NAMALWA (cell line): ENCODE results near the gene CNOT3.
A peak's percentile ranks its signal among the peaks of the same experiment; 100 is the strongest.

Source experiments
- DNase-seq: peaks from one replicate; pipeline ENCODE4 v3.0.0-alpha.2; 2015; ENCODE audit warnings: low spot score

Gene CNOT3

DNA sequence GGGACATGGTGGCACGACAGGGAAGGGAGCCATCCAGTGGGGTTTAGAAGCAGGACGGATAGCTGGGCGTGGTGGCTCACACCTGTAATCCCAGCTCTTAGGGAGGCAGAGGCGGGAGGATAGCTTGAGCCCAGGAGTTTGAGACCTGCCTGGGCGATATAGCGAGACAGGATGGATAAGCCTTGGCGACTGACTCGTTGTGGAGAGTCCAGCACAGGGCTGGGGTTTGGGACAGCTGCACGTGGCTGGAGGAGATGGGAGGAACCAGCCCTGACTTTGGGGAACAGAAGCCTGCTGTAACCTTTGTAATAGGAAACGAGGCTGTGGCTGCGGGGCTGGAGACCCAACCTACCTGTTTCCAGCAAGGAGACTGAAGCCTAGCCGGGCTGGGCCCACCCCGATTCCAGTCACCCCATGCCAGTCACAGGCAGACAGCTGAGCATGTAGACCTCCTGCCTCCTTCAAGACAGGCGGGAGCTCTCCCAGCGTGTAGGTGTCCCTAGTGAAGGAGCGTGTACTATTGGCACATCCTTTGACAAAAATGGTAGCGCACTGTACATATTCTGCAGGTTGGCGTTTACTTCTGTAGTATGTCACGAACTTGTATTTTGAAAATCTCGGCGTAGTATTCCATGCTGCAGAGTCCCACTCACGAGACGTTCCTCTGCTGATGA, 13.9 kb downstream of the CNOT3 start:
- no peak for DNase-seq

DNA sequence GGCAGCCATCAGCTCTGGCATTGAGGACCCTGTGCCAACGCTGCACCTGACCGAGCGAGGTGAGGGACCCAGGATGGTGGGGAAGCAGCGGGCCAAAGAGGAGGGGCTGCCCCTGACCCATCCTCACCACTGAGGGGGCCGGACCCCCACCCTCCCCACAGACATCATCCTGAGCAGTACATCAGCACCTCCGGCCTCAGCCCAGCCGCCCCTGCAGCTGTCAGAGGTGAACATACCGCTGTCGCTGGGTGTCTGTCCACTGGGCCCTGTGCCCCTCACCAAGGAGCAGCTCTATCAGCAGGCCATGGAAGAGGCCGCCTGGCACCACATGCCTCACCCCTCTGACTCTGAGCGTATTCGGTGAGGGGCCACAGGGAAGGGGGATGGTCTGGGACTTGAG, 14.7 kb downstream of the CNOT3 start:
- no peak for DNase-seq

DNA sequence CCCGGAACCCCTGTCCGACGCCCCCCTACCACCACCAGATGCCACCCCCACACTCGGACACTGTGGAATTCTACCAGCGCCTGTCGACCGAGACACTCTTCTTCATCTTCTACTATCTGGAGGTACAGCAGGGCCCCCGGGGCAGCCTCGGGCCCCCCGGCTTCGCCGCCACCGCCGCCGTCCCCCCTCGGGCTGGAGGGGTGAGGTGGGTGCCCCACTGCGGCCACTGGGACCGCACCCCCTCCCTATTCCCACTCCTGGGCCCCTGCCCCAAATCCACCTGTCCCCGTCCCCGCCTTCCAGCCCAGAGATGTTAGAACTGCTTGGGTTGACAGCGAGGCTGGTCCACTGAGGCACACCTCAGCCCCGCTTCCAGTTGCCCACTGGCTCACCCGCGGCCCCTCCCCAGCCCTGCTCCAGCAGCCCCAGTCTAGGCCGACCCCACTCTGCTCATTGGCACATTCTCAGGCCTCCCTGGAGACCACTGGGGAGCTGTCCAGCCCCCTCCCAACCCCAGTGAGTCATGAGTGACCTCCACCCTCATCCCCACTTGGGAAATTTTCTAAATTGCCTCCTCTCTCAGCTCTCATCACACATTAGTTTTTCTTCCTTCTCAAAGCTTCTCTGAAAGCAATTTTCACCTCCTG, 15.4 kb downstream of the CNOT3 start:
- no peak for DNase-seq

DNA sequence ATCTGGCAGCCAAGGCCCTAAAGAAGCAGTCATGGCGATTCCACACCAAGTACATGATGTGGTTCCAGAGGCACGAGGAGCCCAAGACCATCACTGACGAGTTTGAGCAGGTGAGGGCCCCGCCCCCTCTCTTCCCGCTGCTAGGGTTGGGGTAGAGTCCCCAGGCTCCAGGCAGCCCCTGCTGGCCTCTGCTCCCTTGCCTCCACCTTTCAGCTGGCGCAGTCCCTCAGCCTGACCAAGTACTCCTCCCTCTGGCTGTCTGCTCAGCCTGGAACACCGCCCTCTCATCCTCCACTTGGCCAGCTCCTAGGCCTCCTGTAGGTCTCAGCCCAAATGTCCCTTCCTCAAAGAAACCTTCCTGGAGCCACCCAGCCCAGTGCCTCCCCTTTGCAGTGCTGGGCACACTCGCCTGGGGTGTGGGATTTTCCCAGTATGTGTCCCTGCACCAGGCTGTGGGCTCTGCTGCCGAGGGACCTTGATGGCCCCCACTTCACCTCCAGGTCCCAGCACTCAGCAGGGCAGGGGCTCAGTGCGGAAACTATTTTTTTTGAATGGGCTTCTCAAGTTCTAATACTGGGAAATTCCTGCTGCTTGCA, 16.3 kb downstream of the CNOT3 start:
- DNase-seq, result no peak

DNA sequence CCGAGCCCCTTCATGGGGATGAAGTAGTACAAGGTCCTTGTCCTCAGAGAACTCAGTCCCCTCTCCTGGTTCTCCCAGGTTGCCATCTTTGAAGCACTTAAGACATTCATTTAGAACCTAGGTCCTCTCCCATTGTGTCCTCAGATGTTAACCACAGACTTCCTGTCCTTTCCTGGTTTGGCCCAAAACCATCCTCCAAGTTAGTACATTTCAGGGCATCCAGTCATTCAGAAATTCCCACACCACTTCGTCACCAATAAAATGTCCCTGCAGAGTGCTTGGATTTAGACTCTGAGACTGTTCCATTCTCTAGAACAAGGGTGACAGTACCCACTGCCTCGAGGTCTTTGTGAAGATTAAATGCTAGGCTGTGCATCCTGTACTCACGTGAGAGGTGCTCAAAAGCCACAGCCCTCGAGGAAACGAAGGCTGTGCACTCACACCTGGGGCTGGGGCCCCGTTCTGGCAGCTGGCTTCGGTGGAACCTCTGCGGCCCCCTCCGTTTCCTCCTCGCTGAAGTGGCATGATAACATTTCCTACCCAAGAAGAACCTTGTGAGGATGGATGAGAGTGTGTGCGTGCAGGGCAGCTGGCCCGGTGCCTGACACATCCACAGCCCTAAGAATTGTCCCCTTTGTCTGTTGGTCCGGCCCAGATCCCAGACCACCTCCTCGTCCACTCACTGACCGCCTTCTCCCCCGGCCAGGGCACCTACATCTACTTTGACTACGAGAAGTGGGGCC, 17.2 kb downstream of the CNOT3 start:
- DNase-seq, result peak; percentile 50

DNA sequence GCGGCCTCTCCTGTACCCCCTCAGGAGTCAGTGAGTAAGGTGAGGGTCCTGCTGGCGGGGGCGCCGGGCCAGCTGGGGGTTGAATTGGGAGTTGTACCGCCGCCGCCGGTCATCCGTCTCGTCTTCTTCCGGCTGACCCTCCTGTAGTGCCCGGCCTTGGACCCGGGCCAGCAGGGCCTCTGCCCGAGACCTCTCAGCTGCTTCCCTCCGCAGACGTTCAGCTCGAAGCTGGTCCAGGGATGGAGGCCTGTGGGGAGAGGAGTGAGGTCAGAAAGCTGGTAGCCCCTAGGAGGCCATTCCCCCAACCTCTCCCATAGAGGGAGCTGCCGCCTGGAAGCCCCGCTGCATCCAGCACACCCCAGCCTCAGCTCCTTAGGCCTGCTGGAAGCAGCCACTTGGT, 18.1 kb downstream of the CNOT3 start:
- no peak for DNase-seq

DNA sequence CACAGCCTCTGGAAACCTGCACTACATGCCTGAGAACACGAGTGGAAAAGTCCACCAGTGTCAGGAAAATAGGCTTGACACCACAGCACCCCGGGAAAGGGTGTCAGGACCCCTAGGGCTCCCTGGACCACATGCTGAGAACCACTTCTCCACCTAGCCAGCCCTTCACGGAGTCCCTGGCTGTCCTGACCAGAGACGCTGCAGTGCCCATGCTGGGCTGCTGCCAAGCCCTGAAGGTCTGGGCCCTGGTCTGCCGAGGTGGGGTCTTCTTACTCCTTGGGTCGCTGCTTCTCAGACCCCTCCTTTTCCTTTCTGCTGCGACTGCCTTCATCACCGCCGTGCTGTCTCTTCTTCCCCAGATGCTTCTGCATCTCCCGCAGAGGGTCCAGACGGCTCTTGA, 18.9 kb downstream of the CNOT3 start:
- DNase-seq, result no peak

DNA sequence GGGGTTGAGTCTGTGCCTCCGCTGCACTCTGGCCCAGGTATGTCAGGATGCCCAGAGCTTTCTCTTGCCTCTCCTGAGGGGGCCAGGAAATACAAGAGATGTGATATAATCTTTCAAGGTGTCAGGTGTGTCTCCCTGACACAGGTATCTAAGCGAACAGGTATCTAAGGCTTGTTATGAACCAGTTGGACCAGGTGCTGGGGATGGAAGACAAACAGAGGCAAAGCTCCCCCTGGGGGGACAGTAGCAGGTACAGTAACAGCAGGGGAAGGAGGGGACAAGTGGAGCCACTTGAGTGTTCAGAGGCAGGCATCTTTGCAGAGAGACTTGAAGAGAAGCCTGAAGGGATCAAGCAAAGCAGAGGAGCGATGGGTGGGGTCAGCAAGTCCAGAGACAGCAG, 19.4 kb downstream of the CNOT3 start:
- no peak for DNase-seq

DNA sequence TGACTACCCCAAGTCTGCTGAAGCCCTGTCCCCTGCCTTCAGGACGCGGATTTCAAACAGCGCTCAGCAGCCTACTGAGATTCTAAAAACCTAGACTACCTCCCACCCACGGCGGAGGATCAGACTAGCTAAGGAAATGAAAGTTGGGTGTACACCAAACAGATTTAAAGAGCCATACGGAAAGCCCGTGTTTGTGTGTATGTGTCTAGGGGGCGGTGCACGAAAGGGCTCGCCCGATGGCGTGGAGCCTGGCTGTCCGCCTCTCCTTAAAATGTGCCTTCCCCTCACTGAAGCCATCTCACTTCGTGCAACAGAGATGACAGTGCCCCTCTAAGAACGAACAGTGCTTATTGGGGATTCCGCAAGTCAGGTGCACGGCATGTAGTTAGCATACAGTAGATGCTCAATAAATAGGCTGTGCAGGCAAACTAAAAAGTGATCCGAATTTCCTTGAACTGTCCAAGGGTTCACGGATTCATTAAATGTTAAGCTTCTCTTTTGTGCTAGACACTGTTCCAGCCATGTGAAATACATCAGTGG, 21.3 kb downstream of the CNOT3 start:
- peak; percentile 72 for DNase-seq

DNA sequence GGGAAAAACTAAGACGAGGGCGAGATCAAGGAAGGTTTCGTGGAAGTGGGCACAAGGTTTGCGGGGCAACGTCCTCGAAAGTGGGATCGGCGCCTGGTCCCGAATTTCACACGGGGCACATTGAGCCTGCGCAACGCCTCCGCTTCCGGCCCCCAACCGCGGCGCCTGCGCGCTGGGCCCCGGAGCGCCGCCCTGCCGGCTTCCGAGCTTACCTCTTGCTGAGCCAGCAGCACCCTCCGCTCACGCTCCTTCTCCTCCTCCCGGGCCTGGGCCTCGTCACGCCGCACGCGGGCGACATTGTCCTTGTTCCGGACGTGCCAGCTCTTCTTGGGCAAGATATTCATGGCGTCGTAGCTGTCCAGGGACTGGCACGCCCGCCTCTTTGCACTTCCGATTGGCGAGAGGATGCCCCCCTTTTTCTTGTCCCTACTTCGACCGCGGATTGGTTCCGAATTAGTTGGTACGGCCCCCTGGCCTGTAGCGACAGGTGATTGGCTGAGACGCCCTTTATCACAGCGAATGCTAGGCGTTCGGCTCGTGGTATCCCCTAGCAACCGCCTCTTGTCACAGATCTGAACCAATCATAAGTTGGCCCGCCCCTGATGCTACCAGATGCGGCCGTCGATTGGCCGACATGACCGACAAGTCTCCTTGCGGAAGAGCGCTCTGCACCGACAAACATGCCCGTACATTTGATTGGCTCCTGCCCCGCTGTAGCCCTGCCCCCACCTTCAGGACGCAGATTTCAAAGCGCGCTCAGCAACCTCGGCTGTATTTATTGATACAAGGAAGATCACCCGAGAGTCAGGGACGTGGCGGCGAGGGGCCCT, 22.0 kb downstream of the CNOT3 start, which contains the start of gene LENG1:
TSS of gene LENG1 (minus strand) at position 370 of the 830 bp plus-strand sequence. CDS start at position 344, 26 bp downstream.
- peak; percentile 100 for DNase-seq

DNA sequence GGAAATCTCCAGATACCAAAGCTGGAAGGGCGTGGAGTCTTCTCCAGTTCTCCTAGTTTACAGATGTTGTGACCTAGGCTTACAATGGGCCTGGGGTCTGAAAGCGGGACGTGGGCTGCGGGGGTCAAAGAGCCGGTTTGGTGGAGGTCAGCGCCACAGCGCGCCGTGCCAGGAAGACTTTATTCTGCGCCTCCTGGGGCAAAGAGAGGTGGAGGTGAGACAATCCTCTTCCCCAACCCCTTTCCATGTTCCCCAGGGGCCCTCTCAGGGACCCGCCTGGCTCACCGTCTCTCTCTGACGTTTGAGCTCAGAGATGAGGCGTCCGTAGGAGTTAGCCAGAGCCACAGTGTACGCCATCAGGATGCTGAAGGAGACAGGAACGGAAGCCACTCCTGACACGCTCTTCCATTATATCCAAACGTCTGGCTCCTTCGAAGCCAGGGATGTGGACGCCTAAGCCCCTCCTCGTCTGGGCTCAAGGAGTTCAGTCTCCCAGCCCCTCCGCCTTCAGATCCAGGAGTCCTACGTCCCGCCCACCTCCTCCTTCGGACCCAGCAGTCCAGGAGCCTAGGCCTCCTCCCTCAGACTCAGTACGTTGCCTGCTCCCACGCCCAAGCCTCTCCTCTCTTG, 22.7 kb downstream of the CNOT3 start:
- no peak for DNase-seq

DNA sequence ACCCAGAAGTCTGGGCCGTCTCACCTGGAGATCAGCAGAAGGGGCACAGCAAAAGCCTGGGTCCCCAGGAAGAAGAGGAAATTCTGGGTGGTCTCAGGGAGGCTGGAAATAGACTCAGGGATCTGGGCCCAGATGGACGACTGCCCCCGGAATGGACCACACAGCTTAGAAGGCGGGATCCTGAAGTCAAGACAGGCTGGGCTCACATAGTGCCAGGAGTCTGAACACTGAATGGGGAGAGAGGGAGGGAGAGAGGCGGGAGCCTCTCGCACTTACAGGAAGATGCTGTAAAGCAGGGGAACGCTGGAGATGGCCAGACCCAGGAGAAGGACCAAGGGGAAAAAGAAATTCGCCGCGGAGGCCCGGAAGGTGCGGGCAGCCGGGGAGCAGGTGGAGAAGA, 23.3 kb downstream of the CNOT3 start:
- DNase-seq, result no peak

DNA sequence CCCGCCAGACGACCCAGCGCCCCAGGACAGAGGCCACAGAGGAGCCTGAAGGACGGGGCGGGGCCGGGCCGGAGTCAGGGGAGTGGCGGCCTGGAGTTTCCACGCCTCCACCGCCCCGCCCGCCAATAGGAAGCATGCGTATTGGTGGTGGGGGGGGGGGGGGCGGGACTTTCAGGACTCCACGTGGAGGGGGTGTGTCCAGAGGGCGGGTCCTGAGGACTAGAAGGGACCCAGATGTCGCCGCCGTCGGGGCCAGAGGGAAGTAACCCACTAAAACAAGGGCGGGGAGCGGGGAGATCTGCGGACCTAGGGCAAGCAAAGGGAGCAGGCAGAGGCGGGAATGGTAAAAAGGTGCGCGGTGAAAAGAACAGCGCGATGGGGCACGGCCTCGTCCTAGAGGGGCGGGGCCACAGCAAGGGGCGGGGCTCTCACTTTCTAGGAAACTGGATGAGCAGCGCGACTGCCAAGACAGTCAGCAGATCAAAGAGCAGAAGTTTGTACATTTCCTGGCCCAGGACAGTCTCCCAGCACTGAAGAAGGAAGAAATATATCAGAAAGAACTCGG, 24.8 kb downstream of the CNOT3 start:
- DNase-seq, result peak; percentile 94

DNA sequence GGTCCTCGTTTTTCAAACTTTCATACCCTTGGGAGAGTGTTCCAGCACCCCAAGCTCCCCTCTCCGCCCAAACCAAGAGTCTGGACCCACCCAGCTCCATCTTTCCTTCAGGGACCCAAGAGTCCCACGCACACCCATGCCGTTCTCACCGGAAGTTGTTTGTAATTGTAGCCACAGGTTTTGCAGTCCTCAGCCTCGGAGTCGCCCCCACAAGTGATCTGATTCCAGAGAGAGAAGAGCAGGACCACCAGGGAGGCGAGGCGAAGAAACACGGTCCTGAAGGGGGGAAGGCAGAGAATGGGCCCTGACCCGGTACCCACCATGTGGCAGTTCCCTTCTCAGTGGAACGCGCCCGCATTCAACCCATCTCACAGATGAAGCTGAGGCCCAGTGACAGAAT, 25.3 kb downstream of the CNOT3 start:
- DNase-seq, result no peak

DNA sequence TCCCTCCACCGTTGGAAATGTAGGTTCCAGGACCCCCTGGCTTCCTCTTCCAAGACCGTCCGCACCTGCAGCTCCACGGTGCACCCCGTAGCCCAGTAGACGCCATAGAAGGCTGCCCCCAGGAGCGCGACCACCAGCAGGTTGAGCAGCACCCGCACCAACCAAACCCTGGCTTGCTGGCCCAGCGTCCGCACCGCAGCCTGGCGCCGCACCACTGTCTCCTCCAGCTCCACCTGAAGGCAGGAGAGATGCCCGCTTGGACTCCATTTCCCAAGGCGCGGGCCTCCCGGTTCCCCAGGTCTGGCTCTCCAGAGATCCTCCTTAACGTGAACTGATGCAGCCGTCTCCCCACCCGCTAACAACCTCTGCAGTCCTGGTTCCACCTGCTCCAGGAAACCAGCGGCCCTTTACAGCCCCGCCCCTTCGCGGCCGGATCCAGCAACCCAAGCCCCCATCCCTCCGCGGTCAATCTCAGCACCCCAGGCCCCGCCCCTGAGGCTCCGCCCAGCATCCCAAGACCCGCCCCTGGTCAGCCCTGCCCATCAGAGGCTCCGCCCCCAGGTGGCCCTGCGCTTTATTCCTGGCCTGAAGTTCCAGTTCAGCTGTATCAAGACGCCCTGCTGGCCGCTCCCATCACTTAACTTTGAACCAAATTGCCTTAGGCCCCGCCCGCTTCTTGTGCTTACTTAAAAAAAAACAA, 27.0 kb downstream of the CNOT3 start:
- DNase-seq, result peak; percentile 44

DNA sequence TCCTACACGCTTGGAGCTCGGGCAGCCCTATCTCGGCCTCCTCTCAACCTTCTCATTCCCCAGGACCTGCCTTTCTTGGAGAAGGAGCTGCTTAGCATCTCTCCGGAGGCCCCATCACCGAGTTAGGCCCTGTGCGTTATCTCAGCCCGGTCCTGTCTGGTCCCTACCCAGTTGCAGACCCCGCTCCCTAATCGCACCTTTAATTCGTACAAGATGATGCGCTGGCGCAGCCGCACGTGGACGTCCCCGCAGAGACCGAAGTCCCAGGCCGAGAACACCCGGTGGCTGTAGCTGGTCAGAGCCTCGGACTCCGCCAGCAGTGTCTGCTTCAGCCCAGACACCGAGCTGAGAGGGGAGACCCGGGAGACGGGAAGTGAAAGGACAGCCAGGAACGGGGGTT, 27.7 kb downstream of the CNOT3 start:
- no peak for DNase-seq

DNA sequence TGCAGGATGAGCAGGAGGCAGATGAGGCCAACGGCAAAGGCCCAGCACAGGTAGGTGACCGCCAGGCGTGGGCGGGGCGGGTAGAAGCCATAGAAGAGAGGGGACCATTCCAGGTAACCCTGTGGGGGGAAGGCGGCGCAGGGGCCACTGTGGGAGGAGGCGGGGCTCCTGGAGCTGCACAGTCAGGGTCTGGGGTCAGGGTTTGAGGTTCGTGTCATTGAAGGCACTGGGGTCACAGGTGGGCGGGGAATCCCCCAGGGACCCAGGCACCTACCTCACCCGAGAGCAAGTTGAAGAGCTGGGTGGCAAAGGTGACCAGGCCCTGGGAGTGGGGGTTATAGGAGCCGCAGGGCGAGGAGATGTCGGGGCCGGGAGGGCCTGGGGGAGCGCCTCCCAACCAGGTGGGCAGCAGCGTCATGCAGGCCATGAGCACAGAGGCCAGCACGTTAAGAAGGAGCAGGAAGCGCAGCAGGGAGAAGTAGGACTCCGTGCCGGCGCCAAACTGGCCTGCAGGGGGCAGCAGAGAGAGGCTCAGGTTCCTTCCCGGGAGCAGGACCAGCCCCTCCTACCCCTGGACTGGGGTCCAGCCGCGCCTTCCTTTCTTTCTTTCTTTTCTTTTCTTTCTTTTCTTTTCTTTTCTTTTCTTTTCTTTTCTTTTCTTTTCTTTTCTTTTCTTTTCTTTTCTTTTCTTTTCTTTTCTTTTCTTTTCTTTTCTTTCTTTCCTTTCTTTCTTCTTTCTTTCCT, 30.8 kb downstream of the CNOT3 start:
- peak; percentile 87 for DNase-seq

DNA sequence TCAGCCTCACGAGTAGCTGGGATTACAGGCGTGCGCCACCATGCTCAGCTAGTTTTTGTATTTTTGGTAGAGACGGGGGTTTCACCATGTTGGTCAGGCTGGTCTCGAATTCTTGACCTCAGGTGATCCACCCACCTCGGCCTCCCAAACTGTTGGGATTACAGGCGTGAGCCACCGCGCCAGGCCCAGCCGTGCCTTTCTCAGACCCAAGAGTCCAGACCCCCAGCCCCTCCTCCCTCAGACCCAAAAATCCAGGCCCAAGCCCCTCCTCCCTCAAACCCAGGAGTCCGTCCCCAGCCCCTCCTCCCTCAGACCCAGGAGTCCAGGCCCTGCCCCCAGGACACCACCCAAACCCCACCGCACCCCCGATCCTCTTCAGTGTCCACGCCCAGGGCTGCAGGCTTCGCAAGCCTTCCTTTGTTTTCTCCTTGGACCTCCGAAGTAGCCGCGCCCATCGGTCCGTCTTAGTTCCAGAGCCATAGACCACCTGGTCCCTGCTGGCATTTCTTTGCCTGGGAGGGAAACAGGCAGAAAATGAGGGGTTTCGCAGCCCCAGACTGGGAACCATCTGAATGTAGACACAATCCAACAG, 31.7 kb downstream of the CNOT3 start:
- DNase-seq, result no peak
